GM12892 (cell line): Measurements from ENCODE around the gene SERPINA9.

Source experiments
- POLR2A ChIP-seq: IDR thresholded peaks from 2 replicates; pipeline ENCODE4 v1.6.1; 2011; ENCODE audit warnings: low read depth, low read length, control low read depth
- POLR2AphosphoS5 ChIP-seq: IDR thresholded peaks from 2 replicates; pipeline ENCODE4 v1.6.1; 2011; ENCODE audit warnings: low read depth, low read length, control low read depth

- TF ChIP-seq POLR2AphosphoS5 (no peak), POLR2A (no peak)
Observed at GRCh38 chr14:94455928-94456327, 20.1 kb downstream of the SERPINA9 start.
